G401.6 (cell line): ENCODE measurements around the gene C1QA.

Experiments used
- FAIRE-seq: peaks from 2 replicates; lab custom pipeline; 2012; peaks lifted over from hg19 to GRCh38; lab: Jason Lieb, UNC

The C1QA gene, protein sequence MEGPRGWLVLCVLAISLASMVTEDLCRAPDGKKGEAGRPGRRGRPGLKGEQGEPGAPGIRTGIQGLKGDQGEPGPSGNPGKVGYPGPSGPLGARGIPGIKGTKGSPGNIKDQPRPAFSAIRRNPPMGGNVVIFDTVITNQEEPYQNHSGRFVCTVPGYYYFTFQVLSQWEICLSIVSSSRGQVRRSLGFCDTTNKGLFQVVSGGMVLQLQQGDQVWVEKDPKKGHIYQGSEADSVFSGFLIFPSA

DNA sequence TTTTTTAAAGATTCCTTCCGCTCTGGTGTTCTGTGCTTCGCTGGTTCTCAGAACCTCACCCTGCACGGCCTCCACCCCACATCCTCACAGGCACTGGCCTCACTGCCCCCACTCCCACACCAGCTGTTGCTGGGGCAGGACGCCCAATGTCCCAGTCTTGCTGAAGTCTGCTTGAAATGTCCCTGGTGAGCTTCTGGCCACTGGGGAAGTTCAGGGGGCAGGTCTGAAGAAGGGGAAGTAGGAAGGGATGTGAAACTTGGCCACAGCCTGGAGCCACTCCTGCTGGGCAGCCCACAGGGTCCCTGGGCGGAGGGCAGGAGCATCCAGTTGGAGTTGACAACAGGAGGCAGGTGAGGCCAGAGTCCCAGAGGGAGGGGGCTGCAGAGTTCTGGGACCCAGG, at the start of gene C1QA:
C1QA (plus strand) TSS at position 276 of the 400 bp plus-strand sequence. CDS start 989 bp downstream, outside the sequence.
- FAIRE-seq: no peak

DNA sequence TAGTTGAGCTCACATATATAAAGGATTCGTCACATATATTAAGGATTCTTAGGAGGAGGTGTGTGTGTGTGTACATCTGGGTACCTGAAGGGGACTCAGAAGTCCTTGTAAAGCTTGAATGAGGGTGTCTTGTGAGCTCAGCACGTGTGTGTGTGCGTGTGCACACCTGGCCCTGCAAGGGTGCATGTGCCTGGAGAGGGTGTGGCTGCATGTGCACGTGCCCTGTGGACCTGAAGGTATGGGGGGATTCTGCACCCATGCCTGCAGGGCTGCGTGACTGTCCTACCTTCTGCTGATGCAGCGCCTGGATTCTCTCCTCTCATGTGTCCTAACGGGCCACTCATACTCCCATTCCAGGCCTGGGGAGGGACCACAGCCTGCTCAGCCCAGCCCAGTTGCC, 49.2 kb upstream of the C1QA start:
- no peak for FAIRE-seq

DNA sequence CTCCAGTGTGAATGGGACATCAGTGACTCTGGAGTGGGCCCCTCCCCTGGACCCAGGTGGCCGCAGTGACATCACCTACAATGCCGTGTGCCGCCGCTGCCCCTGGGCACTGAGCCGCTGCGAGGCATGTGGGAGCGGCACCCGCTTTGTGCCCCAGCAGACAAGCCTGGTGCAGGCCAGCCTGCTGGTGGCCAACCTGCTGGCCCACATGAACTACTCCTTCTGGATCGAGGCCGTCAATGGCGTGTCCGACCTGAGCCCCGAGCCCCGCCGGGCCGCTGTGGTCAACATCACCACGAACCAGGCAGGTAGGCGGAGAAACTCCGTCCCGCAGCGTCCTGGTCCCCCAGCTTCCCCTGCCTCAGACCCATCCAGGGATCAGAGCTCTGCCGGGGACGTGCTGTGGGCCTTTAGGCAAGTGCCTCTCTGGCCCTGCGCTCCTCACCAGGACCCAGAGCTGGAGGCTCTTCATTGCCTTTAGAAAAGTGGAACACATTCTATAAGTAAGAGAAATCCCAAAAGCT, 47.5 kb upstream of the C1QA start:
- FAIRE-seq: no peak

DNA sequence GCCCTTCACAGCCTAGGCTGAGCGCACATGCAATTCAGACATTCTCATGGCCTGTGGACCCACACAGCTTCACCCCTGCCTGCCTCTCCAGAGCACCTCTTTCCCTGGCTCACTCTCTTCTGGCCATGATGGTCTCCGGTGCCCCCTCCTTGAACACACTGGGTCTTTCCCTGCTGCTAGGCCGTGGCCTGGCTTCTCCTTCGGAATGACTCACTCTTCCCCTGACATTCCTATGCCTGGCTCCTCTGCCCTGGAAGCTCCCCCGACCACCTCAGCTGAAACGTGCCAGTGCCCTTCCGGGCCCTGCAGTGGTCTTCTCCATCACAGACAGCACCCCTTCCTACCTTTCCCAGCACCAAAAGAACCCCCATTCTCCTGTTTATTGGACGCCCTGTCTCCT, 44.9 kb upstream of the C1QA start:
- no peak for FAIRE-seq

DNA sequence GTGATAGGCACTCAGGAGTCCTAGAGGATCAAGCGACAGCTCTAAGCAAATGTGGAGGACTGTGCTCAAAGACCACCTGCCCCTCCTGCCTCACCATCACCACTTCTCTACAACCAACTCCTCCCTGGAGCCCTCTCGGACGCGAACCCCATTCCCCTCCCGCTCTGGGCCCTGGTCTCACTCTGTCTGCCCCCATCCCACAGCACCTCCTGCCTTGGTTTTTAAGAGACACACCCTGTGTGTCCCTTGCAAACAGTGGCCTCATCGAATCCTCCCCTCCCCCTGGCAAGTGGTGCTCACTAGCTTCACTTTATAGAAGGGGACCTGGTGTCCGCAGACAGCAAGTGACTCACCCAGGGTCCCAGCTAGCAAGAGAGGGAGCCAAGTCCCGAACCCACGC, 44.4 kb upstream of the C1QA start:
- FAIRE-seq: no peak

DNA sequence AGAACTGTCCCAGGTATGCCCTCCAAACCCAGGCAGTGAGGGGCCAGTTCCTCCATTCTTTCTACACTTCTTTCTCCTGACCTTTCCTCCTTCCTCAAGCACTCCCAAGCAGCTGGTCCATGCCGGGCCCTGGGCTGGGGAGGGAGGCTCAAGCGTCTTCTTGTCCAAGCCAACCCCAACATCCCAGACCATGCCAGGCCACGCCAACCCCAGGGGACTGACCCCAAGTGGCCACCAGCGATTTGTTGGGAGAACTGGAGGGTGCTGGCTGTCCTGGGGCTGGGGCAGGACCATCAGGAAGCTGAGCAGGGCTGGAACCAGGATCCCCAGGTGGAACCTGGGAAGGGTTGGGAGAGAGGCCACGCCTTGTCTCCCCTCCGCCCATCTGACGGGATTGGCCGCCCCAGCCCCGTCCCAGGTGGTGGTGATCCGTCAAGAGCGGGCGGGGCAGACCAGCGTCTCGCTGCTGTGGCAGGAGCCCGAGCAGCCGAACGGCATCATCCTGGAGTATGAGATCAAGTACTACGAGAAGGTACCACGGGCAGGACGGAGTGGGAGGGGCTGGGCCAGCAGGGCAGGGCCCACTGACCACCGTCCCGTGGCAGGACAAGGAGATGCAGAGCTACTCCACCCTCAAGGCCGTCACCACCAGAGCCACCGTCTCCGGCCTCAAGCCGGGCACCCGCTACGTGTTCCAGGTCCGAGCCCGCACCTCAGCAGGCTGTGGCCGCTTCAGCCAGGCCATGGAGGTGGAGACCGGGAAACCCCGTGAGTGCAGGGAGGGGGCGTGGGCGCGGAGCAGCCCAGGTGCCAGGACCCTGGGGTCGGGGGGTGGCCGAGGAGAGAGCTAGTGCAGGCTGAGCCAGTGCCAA, 43.3 kb upstream of the C1QA start:
- no peak for FAIRE-seq

DNA sequence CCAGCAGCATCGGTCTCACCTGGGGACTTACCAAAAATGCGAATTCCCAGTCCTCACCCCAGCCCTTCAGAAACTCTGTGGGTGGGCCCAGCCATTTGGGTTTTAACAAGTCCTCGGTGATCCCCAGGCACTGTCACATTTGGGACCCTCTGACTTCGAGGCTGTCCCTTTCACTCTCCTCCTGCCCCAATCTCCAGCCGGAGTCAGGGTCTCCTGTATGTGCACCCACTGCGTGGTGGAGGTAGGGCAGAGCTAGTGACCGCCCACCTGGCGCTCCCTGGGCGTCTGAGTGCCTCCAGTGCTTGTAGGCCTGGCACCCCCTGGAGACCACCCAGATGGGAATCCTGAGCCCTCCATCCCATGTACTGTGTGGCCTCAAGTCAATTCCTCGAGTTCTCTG, 42.0 kb upstream of the C1QA start:
- FAIRE-seq: no peak

DNA sequence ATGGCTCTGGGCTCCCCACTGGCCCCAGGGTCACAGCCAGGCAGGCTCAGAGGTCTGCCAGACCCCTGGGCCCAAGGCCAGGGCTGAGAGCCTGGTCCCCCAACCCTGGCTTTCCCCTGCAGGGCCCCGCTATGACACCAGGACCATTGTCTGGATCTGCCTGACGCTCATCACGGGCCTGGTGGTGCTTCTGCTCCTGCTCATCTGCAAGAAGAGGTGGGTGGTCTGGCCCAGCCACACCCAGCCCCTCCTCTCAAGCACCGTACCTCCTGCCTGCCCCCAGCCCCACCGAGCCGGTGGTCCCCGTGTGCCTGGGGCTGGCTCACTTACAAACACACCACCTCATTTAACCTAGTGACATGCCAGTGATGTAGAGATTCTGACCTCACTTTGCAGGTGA, 41.3 kb upstream of the C1QA start:
- no peak for FAIRE-seq

DNA sequence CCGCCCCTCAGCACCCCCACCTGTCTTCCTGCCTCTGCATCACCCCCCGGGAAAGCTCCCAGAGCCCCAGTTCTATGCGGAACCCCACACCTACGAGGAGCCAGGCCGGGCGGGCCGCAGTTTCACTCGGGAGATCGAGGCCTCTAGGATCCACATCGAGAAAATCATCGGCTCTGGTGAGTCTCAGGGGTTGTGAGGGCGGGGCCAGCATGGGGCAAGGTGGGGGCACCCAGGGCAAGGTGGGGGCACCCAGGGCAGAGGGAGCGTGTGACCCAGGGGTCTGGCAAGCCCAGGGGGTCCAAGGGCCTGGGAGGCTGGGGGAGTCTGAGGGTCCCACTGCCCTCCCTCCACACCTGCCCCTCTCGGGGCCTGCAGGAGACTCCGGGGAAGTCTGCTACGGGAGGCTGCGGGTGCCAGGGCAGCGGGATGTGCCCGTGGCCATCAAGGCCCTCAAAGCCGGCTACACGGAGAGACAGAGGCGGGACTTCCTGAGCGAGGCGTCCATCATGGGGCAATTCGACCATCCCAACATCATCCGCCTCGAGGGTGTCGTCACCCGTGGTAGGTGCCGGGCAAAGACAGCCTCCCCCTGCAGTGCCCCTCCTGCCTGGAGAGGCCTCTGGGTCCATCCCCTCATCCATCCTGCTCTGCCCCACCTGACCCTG, 39.0 kb upstream of the C1QA start:
- no peak for FAIRE-seq

DNA sequence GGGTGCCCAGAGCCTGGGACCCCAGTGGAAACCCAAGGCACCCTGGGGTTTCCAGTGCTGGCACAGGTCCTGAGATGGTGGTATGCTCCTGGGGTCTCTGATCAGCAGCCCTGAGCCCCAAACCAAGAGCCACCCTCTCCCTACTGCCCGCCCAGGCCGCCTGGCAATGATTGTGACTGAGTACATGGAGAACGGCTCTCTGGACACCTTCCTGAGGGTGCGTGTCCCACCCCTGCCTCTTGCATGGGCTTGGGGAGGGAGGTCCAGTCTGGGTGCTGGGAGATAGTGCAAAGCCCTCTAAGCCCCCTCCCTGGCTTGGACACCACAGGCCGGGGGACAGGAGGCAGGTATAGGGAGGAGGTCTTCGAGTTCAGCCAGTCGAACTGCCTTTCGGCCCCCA, 38.4 kb upstream of the C1QA start:
- FAIRE-seq: no peak

DNA sequence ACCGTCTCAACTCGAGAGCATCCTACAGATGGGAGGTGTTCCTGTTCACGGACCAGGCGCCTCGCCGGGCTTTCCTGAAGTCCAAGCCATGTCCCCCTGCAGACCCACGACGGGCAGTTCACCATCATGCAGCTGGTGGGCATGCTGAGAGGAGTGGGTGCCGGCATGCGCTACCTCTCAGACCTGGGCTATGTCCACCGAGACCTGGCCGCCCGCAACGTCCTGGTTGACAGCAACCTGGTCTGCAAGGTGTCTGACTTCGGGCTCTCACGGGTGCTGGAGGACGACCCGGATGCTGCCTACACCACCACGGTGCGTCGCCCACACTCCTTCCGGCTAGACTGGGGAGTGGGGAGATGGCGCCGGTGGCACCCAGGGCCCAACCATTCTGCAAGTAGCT, 37.7 kb upstream of the C1QA start:
- FAIRE-seq: no peak

DNA sequence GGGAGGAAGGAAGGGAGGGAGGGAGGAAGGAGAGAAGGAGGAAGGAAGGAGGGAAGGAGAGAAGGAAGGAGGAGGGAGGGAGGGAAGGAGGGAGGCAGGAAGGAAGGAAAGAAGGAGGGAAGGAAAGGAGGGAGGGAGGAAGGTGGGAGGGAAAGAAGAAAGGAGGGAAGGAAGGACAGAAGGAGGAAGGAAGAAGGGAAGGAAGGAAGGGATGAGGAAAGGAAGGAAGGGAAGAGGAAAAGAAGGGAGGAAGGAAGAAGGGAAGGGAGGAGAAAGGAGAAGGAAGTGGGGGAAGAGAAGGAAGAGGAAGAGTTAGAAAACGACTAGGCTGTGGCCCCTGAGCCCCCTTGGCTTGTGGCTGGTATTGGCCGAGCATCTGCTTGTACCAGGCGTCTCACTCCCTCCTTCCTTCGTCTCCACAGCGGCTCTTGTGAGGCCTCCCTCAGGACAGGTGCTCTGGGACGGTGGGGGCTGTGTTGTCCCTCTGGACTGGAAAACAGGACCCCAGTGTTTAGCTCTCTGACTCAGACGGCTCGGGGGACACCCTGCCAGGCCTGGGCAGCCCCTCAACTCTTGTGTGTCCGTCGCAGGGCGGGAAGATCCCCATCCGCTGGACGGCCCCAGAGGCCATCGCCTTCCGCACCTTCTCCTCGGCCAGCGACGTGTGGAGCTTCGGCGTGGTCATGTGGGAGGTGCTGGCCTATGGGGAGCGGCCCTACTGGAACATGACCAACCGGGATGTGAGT, 36.2 kb upstream of the C1QA start:
- FAIRE-seq: no peak

DNA sequence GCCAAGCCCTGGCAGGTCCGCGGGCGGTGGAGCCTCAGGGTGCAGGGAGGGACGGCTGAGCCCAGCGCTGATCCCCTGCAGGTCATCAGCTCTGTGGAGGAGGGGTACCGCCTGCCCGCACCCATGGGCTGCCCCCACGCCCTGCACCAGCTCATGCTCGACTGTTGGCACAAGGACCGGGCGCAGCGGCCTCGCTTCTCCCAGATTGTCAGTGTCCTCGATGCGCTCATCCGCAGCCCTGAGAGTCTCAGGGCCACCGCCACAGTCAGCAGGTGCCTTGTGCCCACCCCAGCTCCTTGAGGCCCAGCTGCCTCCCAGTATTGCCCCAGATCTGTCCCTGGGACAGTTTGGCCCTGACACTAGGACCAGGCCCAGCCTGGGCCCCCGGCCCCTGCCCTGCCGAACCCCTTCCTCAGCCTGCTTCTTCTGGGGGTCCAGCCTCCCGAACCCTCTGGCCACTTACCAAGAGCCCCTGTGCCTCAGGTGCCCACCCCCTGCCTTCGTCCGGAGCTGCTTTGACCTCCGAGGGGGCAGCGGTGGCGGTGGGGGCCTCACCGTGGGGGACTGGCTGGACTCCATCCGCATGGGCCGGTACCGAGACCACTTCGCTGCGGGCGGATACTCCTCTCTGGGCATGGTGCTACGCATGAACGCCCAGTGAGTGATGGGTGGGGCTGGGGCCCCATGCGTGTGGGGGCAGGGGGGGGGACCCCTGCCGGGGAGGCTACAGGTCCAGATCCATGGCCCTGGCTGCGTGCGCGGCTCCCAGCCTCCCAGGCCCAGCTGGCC, 35.4 kb upstream of the C1QA start:
- no peak for FAIRE-seq

DNA sequence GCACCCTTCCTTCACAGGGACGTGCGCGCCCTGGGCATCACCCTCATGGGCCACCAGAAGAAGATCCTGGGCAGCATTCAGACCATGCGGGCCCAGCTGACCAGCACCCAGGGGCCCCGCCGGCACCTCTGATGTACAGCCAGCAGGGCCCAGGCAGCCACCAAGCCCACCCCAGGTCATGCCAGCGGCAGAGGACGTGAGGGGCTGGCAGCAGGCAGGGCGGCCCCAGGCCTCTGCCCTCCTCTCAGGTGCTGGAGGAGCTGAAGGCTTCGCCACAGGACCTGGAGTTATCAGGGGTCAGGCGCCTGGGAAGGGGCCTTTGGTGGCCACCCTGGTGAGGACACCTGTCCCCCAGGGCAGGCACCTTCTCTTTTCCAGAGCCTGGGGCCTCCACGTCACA, 34.8 kb upstream of the C1QA start:
- no peak for FAIRE-seq

DNA sequence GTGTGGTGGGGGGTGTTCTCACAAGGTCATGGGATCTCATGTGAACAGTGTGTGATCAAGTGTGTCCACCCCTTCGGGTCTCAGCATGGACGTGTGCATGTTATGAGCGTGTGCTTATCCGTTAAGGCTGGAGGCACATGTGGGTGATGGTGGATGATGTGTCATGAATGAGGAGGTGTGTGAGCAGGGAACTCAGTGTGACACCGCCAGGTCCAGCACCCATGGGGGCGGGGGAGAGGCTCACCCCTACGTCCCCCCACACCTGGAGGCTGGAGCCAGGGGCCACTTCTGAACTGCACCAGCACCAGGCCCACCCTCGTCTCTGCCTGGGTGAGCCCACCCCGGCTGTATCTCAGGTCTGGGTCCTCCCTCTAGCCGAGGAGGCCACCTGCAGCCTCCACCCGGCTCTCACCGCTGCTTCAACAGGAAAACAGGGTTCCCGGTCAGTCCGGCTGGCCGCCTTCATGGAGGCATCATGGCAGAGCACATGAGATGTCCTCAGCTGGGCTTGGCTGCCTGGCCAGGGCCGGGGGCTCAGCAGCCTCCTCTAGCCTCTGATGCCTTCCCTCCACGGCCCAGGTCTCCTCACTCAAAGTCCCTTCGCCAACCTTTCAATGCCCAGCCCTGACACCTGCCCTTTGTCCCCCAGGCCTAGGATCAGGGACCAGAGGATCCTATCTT, 34.2 kb upstream of the C1QA start:
- no peak for FAIRE-seq

DNA sequence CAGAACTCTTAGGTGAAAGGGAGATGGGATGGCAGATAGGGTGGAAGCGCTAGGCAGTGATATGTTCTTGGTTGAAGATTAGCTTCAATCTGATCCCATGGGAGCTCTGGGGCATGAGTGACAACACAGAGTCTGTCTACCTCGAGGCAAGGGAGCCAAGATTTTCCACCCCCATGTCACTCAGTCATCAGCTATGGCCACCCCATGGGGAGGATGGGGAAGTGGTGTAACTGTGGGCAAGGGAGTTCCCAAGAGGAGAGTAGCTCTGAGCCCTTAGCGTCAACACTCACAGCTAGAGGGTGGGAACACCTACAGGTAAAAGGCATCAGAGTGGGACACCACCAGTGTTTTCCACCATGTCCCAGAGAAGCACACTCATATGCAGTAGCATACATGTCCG, 30.3 kb upstream of the C1QA start:
- FAIRE-seq: no peak

DNA sequence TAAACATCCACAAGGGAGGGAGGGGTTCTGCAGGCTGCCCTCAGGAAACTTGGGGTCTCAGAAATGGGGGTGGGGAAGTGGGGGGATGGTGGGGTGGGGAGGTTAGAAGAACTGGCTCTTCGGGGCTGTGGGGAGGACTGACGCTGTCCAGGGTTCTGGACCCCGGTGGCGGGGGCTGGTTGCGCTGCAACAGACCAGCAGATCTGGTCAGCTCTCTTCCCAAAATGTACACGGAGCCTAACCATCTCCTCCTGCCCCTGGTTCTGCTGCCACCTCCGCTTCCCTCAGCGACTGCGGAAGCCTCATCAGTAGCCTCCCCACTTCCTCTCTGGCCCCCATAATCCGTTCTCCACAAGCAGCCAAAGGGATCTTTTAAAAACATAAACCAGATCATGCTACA, 29.3 kb upstream of the C1QA start:
- FAIRE-seq: no peak

DNA sequence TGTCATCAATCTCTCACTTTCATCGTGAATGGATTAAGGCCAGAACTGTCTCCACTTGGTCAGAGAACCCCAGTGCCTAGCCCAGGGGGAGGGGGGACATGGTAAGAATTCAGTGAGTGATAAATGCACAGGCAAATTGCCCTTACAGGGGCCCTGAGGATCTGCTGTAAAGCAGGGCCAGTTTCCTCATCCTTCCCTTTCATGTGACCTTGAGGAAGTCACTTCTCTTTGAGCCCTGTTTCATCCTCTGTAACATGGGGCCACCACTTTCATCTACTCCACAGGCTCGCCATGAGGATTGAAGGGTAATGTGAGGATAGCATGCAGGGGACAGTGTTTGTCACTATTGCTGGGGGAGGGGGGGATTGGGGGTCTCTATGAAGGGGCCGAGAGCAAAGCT, 28.1 kb upstream of the C1QA start:
- FAIRE-seq: no peak

DNA sequence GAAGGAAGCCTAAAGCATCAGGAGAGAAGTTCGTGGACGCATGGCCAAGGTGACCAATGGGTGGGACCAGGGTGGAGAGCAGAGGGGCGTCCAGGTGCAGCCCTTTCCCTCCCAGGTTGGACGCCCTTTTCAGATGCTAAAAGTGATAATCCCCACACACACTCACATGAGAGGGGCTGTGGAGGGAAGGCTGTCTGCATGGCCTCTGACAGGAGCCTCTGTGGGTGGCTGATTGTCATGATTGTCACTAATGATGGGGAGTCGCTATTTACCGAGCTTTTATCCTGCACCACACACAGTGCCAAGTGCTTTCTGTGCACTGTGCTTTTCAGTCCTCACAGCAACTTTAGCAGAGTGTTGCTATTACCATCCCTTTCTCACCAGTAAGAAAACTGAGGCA, 27.1 kb upstream of the C1QA start:
- FAIRE-seq: no peak

DNA sequence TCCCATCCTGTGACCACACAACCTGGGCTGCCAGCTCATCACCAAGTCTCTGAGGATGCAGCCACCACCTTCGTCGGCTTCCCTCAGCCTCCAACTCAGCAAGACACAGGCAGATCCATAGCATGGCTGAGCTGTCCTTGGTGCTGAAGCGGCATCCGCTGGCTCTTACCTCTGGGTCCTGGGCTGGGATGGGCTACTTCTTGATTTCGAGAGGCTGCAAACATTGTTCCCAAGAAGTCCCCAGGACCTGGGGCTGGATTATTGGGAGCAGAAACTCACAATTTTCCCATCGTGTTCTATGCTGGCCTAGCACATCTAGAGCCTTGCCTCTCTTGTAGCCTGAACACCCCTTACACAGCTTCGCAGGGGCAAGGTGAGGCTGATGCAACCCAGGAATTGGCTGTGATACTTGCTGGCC, 24.9 kb upstream of the C1QA start:
- no peak for FAIRE-seq
